Endothelial cell of umbilical vein (primary cell): ENCODE results near the gene CPB2. TPM values are rescaled to one million over a fixed set of nuclear protein-coding genes. Genes with fewer than 3 reads are reported as not detected.

Experiments
- BruUV-seq: library from RNA; stranded (reverse); fragments of 400-500 nt; replicated peaks from 2 replicates; lab custom pipeline; 2021; lab: Mats Ljungman, UMichigan
- CTCF ChIA-PET: fragments of 300-600, 350-600 bp; sonication (Branson Sonifier 250); formaldehyde crosslinking; loops from one replicate; lab custom pipeline; 2021; ENCODE audit warnings: antibody characterized with exemption, inconsistent platforms; lab: Charles Lee
- POLR2A ChIA-PET: fragments of 300-600, 350-600 bp; sonication (Branson Sonifier 250); formaldehyde crosslinking; loops from one replicate; lab custom pipeline; 2021; ENCODE audit warnings: antibody characterized with exemption, inconsistent platforms; lab: Charles Lee
- DNase-seq: peaks from one replicate; pipeline ENCODE4 v3.0.0-alpha.2; 2011; ENCODE audit warnings: low read depth, low spot score
- FAIRE-seq: peaks from 2 replicates; lab custom pipeline; 2011; peaks lifted over from hg19 to GRCh38; lab: Jason Lieb, UNC
- H2AFZ ChIP-seq: 2 replicates; pipeline ENCODE4 v1.6.0; 2012; ENCODE audit warnings: low read depth, low read length, control low read depth, inconsistent platforms
- H3K27ac ChIP-seq: 2 replicates; pipeline ENCODE4 v1.5.1; 2011; ENCODE audit warnings: low read depth, mild to moderate bottlenecking, control low read depth, low read length, moderate library complexity; ENCODE audit not compliant: insufficient read depth
- H3K27me3 ChIP-seq, 2 experiments: 2 replicates each; pipeline versions ENCODE4 v1.6.0 to v1.6.1; 2011; ENCODE audit warnings: low read length in 2 of 2, mixed read lengths in 1 of 2; ENCODE audit not compliant: control insufficient read depth in 2 of 2, insufficient read depth in 2 of 2
- H3K36me3 ChIP-seq, 2 experiments: 2 replicates in 1 of 2; 3 replicates in 1 of 2; pipeline ENCODE4 v1.5.1; 2011; ENCODE audit warnings: low read length in 2 of 2, mild to moderate bottlenecking in 1 of 2, moderate library complexity in 1 of 2; ENCODE audit not compliant: control insufficient read depth in 2 of 2, insufficient read depth in 2 of 2; ENCODE audit errors: extremely low read depth in 1 of 2
- H3K4me1 ChIP-seq: 3 replicates; pipeline ENCODE4 v1.5.1; 2011; ENCODE audit warnings: mild to moderate bottlenecking, low read length; ENCODE audit not compliant: control insufficient read depth, insufficient read depth; ENCODE audit errors: extremely low read depth
- H3K4me2 ChIP-seq: 2 replicates; pipeline ENCODE4 v1.6.1; 2011; ENCODE audit warnings: low read length, control low read depth, mixed read lengths; ENCODE audit not compliant: insufficient read depth
- H3K4me3 ChIP-seq, 3 experiments: fragments of 200-600 bp in 1 of 3; sonication (generic), shearing (Covaris generic) in 1 of 3; replicated peaks in 1 of 3; 2 replicates each; pipeline ENCODE4 v1.5.1; 2011 to 2016; ENCODE audit warnings: control low read depth in 3 of 3, low read length in 3 of 3, mild to moderate bottlenecking in 2 of 3, inconsistent platforms in 1 of 3, low read depth in 1 of 3, moderate library complexity in 1 of 3; ENCODE audit not compliant: insufficient read depth in 1 of 3
- H3K79me2 ChIP-seq: 2 replicates; pipeline ENCODE4 v1.6.0; 2012; ENCODE audit warnings: low read length, inconsistent platforms; ENCODE audit not compliant: control insufficient read depth, insufficient read depth
- H3K9ac ChIP-seq: replicated peaks from 2 replicates; pipeline ENCODE3; 2011; ENCODE audit warnings: low read length, control low read depth; ENCODE audit not compliant: insufficient read depth; ENCODE audit errors: extremely low read depth
- H3K9me1 ChIP-seq: replicated peaks from 3 replicates; pipeline ENCODE4 v1.6.0; 2011; ENCODE audit warnings: mild to moderate bottlenecking, low read length; ENCODE audit not compliant: control insufficient read depth, insufficient read depth; ENCODE audit errors: extremely low read depth
- H3K9me3 ChIP-seq: replicated peaks from 2 replicates; pipeline ENCODE4 v1.5.1; 2012; ENCODE audit warnings: low read length, inconsistent platforms; ENCODE audit not compliant: control insufficient read depth, insufficient read depth
- H4K20me1 ChIP-seq: replicated peaks from 2 replicates; pipeline ENCODE3; 2011; ENCODE audit warnings: mild to moderate bottlenecking, low read length; ENCODE audit not compliant: control insufficient read depth, insufficient read depth; ENCODE audit errors: extremely low read depth
- CTCF ChIP-seq, 2 donors: IDR thresholded peaks; 1 replicate in 1 of 2; 2 replicates in 1 of 2; pipeline ENCODE4 v1.5.1; 2011; ENCODE audit warnings: low read length in 2 of 2, mild to moderate bottlenecking in 2 of 2, moderate library complexity in 2 of 2, control low read depth in 1 of 2, inconsistent platforms in 1 of 2, low read depth in 1 of 2; ENCODE audit not compliant: insufficient read depth in 1 of 2; ENCODE audit errors: extremely low read depth in 1 of 2
- EZH2 ChIP-seq: IDR thresholded peaks from 2 replicates; pipeline ENCODE4 v1.6.1; 2012; ENCODE audit warnings: borderline replicate concordance, low read depth, mild to moderate bottlenecking, moderate library complexity, low read length, inconsistent platforms; ENCODE audit not compliant: severe bottlenecking
- FOS ChIP-seq: IDR thresholded peaks from 2 replicates; pipeline ENCODE4 v1.6.1; 2011; ENCODE audit warnings: mild to moderate bottlenecking, low read length, moderate library complexity, borderline replicate concordance; ENCODE audit not compliant: insufficient read depth
- GATA2 ChIP-seq: IDR thresholded peaks from 2 replicates; pipeline ENCODE4 v1.7.0; 2011; ENCODE audit warnings: low read depth, mild to moderate bottlenecking, moderate library complexity, mixed read lengths, low read length; ENCODE audit not compliant: insufficient read length, insufficient read depth
- JUN ChIP-seq: IDR thresholded peaks from 2 replicates; pipeline ENCODE4 v1.6.1; 2011; ENCODE audit warnings: borderline replicate concordance, low read depth; ENCODE audit not compliant: insufficient read length, insufficient read depth
- MAX ChIP-seq: IDR thresholded peaks from 2 replicates; pipeline ENCODE4 v1.6.1; 2011; ENCODE audit not compliant: insufficient read depth, insufficient read length
- MYC ChIP-seq: IDR thresholded peaks from one replicate; pipeline ENCODE4 v1.6.1; 2011; ENCODE audit warnings: mild to moderate bottlenecking, low read depth, low read length
- POLR2A ChIP-seq: IDR thresholded peaks from 2 replicates; pipeline ENCODE4 v1.6.1; 2012; ENCODE audit warnings: low read depth, mild to moderate bottlenecking, control low read depth, low read length
- POLR2AphosphoS5 ChIP-seq: IDR thresholded peaks from 2 replicates; pipeline ENCODE4 v1.6.1; 2012; ENCODE audit warnings: low read depth, mild to moderate bottlenecking, control low read depth, low read length, moderate library complexity; ENCODE audit not compliant: insufficient read depth
- dilution Hi-C: fragments of 300-500 bp; cut with MboI; formaldehyde crosslinking; loops from one replicate; pipeline ENCODE4 v1.15.0; 2019; ENCODE audit warnings: low sequenced_read_pairs; ENCODE audit not compliant: extremely low pct_ligation_motif_present
- intact Hi-C: fragments of 100-400 bp; cut with micrococcal nuclease; formaldehyde crosslinking; loops from one replicate; pipeline ENCODE4 v1.10.0; 2022
- polyA plus RNA-seq, 4 experiments: library from polyadenylated mRNA; depleted of rRNA in 3 of 4; stranded (reverse) in 3 of 4; unstranded in 1 of 4; fragments of >200 nt; gene quantifications; 2 replicates each; pipeline versions ENCODE4 v1.2.1 to v1.2.3, GENCODE V29; 2011 to 2012; ENCODE audit warnings: missing spikeins in 1 of 4
- total RNA-seq: library from RNA; stranded (reverse); gene quantifications from 2 replicates; pipeline ENCODE4 v1.2.3, GENCODE V29; 2021

The CPB2 gene
- total and polyA plus RNA-seq, 2 donors (not counting 3 experiments of a cell fraction or from before 2014, with no cell fraction given): not detected

DNA sequence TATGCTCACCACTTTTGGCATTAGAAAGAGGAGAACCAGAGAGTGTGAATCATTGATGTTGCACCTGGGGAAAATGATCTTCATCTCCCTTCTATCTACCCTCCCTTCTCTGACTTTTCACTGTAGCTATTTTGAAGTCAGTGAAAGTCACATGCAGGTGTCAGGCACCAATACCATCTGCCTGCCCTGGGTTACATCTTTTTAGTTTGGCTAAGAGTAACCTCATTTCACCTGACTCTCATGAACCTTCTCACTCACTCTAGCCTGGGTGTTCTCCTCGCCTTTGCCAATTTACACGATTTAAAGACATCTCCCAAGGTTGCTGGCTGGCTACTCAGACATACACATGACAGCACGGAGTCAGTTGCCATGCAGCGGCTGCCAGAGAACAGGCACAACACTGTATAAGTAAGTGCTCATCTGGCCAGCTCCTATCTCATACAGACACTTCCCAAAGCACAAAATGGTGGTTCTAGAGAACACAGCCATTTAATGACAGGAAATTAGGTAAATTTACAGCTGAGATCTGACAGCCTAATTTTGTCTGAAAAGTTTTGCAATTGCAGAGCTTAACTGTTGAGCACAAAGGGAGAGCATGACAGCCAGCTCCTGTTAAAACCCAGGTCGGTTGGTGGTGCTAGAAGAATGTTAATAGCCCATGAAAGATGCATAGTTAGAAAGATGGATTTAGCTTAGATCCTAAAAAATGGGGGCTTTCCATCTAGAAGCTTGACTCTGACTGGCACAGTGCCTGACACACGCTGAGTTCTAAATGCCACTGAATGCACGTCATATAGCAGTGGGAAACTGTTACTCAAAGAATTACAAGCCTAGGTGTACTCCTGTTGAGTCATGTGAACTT lies 44.7 kb upstream of the CPB2 start:
- BruUV-seq: no TSS peak

More for the DNA sequence above, 44.7 kb upstream of the CPB2 start:
- Histone ChIP-seq H3K79me2 (no peaks in the 10 kb centered on the region), H3K4me1 (no peaks in the 10 kb centered on the region), H3K27ac (no peak overlapping the region), H3K4me3 (no peak overlapping the region), H3K4me2 (no peak overlapping the region), H3K9ac (no peak overlapping the region), H2AFZ (no peak overlapping the region), H3K36me3 (no peaks in the 10 kb centered on the region), H3K9me1 (no peaks in the 10 kb centered on the region), H3K27me3 (peaks cover 24 to 41% of the 10 kb centered on the region in 2 experiments), H3K9me3 (no peaks in the 10 kb centered on the region), H4K20me1 (no peaks in the 10 kb centered on the region)
- TF ChIP-seq MAX (no peak), CTCF (IDR thresholded peaks at IDR 0.05; ENCODE audit: extremely low read depth in 1 of 2, insufficient read depth in 1 of 2, low read depth in 1 of 2, low read length in 2 of 2) (no peak), FOS (no peak), MYC (no peak), POLR2AphosphoS5 (no peak), POLR2A (no peak), EZH2 (no peak), JUN (no peak), GATA2 (no peak)
- dilution Hi-C loops (no loop called here), intact Hi-C loops (no loop called here)
- DNase-seq: no peak
- POLR2A ChIA-PET: no interaction called here
- CTCF ChIA-PET: interaction anchor here (0.7 to 3.8 kb wide), 6 partner anchors 9 to 206 kb away, joined by 3 to 26 read pairs (median 4); no protein-coding TSS in a partner anchor
- no peak for FAIRE-seq
